Glutamatergic neuron (in vitro differentiated cells): ENCODE results near the gene NFATC1. TPM values are rescaled to one million over a fixed set of nuclear protein-coding genes. Genes with fewer than 3 reads are reported as not detected.

ENCODE experiments used
- DNase-seq: peaks from one replicate; pipeline ENCODE4 v3.0.0; 2022
- H3K27ac Mint-ChIP-seq: one replicate; pipeline ENCODE4 v1.8.0; 2020; ENCODE audit warnings: mild to moderate bottlenecking, mixed read lengths, inconsistent platforms; ENCODE audit not compliant: unreplicated experiment
- H3K27me3 Mint-ChIP-seq: one replicate; pipeline ENCODE4 v1.8.0; 2020; ENCODE audit warnings: mild to moderate bottlenecking, moderate library complexity, mixed read lengths, inconsistent platforms; ENCODE audit not compliant: unreplicated experiment
- H3K36me3 Mint-ChIP-seq: one replicate; pipeline ENCODE4 v1.8.0; 2020; ENCODE audit warnings: mild to moderate bottlenecking, mixed read lengths, inconsistent platforms; ENCODE audit not compliant: unreplicated experiment
- H3K4me1 Mint-ChIP-seq: one replicate; pipeline ENCODE4 v1.8.0; 2020; ENCODE audit warnings: mild to moderate bottlenecking, low read depth, mixed read lengths, inconsistent platforms; ENCODE audit not compliant: unreplicated experiment
- H3K4me3 Mint-ChIP-seq: one replicate; pipeline ENCODE4 v1.8.0; 2020; ENCODE audit warnings: mild to moderate bottlenecking, mixed read lengths, inconsistent platforms; ENCODE audit not compliant: unreplicated experiment
- H3K9me3 Mint-ChIP-seq: one replicate; pipeline ENCODE4 v1.8.0; 2020; ENCODE audit warnings: mild to moderate bottlenecking, moderate library complexity, mixed read lengths, inconsistent platforms; ENCODE audit not compliant: unreplicated experiment
- CTCF ChIP-seq: fragments of 200-600 bp; sonication (generic); IDR thresholded peaks from one replicate; pipeline ENCODE4 v1.5.0; 2021; ENCODE audit not compliant: partially characterized antibody, unreplicated experiment
- total RNA-seq: library from RNA; stranded (reverse); fragmentation: NEBNext Ultra II Directional; extraction: Animal tissue kit (Norgen Biotek cat#: 25700); gene quantifications from one replicate; pipeline ENCODE4 v1.2.1, GENCODE V29; 2021; ENCODE audit not compliant: unreplicated experiment

NFATC1 gene
- total RNA-seq, 1 donor from 2014 or later, result 5.3 TPM

DNA sequence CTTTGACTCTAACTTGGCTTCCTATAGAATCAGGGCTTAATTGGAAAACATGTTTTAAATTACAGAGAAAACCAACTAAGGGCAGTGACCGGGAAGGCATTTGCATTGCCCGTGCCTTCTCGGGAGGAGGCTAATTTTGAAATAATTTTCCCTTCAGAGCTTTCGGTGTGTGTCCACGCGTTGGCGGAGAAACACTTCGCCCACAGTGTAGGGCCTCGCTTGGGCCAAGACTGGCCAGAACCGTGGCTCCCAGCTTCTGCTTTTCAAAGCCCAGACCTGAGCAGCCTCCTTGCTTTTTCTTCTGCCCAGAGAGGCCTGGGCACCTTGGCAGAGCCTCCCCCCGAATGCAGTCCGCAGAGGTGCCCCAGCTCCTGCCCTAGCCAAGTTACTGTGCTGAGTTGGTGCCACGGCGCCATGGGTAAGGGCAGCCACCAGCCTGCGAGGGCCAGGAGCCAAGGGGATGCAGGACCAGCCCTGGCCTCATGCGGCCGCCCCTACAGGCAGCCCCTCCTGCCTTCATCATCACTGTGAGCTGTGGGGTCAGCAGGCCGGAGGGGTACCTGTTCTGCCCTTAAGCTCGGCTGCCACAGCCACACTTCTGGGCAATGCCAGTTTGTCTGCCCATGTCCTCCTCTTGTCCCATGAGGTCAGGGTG lies 57.4 kb downstream of the NFATC1 start:
- peaks cover 4% of the 10 kb centered on the region for H3K9me3 Mint-ChIP-seq
- H3K27me3 Mint-ChIP-seq, result no peaks in the 10 kb centered on the region
- no peaks in the 10 kb centered on the region for H3K36me3 Mint-ChIP-seq
- DNase-seq, result no peak
- H3K4me1 Mint-ChIP-seq, result no peaks in the 10 kb centered on the region
- H3K4me3 Mint-ChIP-seq, result no peak overlapping the region
- no peak for TF ChIP-seq CTCF
- H3K27ac Mint-ChIP-seq, result no peak overlapping the region

GRCh38 chr18:79453816-79454735 lies 58.3 kb downstream of the NFATC1 start:
- no peak for DNase-seq
- Mint-ChIP-seq H3K27ac (peak overlapping the region; percentile 5), H3K36me3 (no peaks in the 10 kb centered on the region), H3K4me1 (no peaks in the 10 kb centered on the region), H3K4me3 (no peak overlapping the region), H3K9me3 (peaks cover 4% of the 10 kb centered on the region), H3K27me3 (no peaks in the 10 kb centered on the region)
- no peak for TF ChIP-seq CTCF

- peaks cover 6% of the 10 kb centered on the region for H3K4me1 Mint-ChIP-seq
- DNase-seq, result no peak
- H3K36me3 Mint-ChIP-seq, result no peaks in the 10 kb centered on the region
- H3K27me3 Mint-ChIP-seq, result no peaks in the 10 kb centered on the region
- no peak overlapping the region for H3K4me3 Mint-ChIP-seq
- TF ChIP-seq CTCF, result no peak
- H3K9me3 Mint-ChIP-seq, result peaks cover 2% of the 10 kb centered on the region
- no peak overlapping the region for H3K27ac Mint-ChIP-seq
Observed at GRCh38 chr18:79455261-79455660, 59.5 kb downstream of the NFATC1 start.

- Mint-ChIP-seq H3K9me3 (peaks cover 2% of the 10 kb centered on the region), H3K27me3 (no peaks in the 10 kb centered on the region), H3K4me1 (peaks cover 8% of the 10 kb centered on the region), H3K36me3 (no peaks in the 10 kb centered on the region), H3K4me3 (no peak overlapping the region), H3K27ac (no peak overlapping the region)
- no peak for DNase-seq
- no peak for TF ChIP-seq CTCF
Observed at GRCh38 chr18:79456105-79456980, 60.6 kb downstream of the NFATC1 start.
